Measurements from ENCODE around the gene CYTH1.

Gene CYTH1

GRCh38 chr17:78665952-78666920 lies 115.8 kb downstream of the CYTH1 start:
- FAIRE-seq (no peak), DNase-seq (ENCODE audit: insufficient read length, low spot score) (no peak)
- no peak for TF ChIP-seq CTCF (IDR thresholded peaks at IDR 0.05; ENCODE audit: insufficient read depth, missing control alignments)

- DNase-seq (ENCODE audit: insufficient read length, low spot score): no peak
- FAIRE-seq: no peak
- no peak for TF ChIP-seq CTCF (IDR thresholded peaks at IDR 0.05; ENCODE audit: insufficient read depth, missing control alignments)
Measured at GRCh38 chr17:78665387-78665951, 116.6 kb downstream of the CYTH1 start.

GRCh38 chr17:78664476-78665386 lies 117.3 kb downstream of the CYTH1 start:
- no peak for FAIRE-seq
- no peak for DNase-seq (ENCODE audit: insufficient read length, low spot score)
- no peak for TF ChIP-seq CTCF (IDR thresholded peaks at IDR 0.05; ENCODE audit: insufficient read depth, missing control alignments)

- no peak for DNase-seq (ENCODE audit: insufficient read length, low spot score)
- no peak for FAIRE-seq
- TF ChIP-seq CTCF (IDR thresholded peaks at IDR 0.05; ENCODE audit: insufficient read depth, missing control alignments): no peak
Measured at GRCh38 chr17:78661093-78661770, 120.8 kb downstream of the CYTH1 start.

- no peak for TF ChIP-seq CTCF (IDR thresholded peaks at IDR 0.05; ENCODE audit: insufficient read depth, missing control alignments)
- DNase-seq (ENCODE audit: insufficient read length, low spot score) (no peak), FAIRE-seq (no peak)
Measured at GRCh38 chr17:78659546-78659945, 122.5 kb downstream of the CYTH1 start.

- FAIRE-seq: no peak
- DNase-seq (ENCODE audit: insufficient read length, low spot score): no peak
- no peak for TF ChIP-seq CTCF (IDR thresholded peaks at IDR 0.05; ENCODE audit: insufficient read depth, missing control alignments)
Measured at GRCh38 chr17:78658281-78658785, 123.7 kb downstream of the CYTH1 start.

Data from D721Med (cell line).